Lower lobe of right lung (tissue), 2 donors: ENCODE measurements around the gene BICD2. TPM values are rescaled to one million over a fixed set of nuclear protein-coding genes. Genes with fewer than 3 reads are reported as not detected.
"Not testable (repeated sequence)": the region's sequence is repeated elsewhere in the genome, so short reads cannot be mapped to it uniquely, and the experiment has no call there.

ENCODE experiments used
- ATAC-seq, 2 donors: fragments of 200-7000 bp; cut with Tn5 transposase; one replicate each; pipeline ENCODE4 v1.9.1; 2020 to 2022; ENCODE audit warnings: mild to moderate bottlenecking in 2 of 2, moderate library complexity in 2 of 2
- DNase-seq: peaks from one replicate; pipeline ENCODE4 v3.0.0-alpha.2; 2020
- H3K27ac ChIP-seq: fragments of 200-600 bp; one replicate; pipeline ENCODE4 v1.8.0; 2022
- H3K27me3 ChIP-seq: fragments of 200-600 bp; one replicate; pipeline ENCODE4 v1.8.0; 2022; ENCODE audit warnings: low read depth
- H3K36me3 ChIP-seq: fragments of 200-600 bp; one replicate; pipeline ENCODE4 v1.8.0; 2022; ENCODE audit warnings: mild to moderate bottlenecking
- H3K4me1 ChIP-seq: fragments of 200-600 bp; one replicate; pipeline ENCODE4 v1.8.0; 2022
- H3K4me3 ChIP-seq: fragments of 200-600 bp; one replicate; pipeline ENCODE4 v1.8.0; 2022; ENCODE audit warnings: mild to moderate bottlenecking
- H3K9me3 ChIP-seq: fragments of 200-600 bp; one replicate; pipeline ENCODE4 v1.8.0; 2022
- CTCF ChIP-seq: fragments of 200-600 bp; IDR thresholded peaks from one replicate; pipeline ENCODE4 v1.8.0; 2022; ENCODE audit warnings: antibody characterized with exemption, mild to moderate bottlenecking
- intact Hi-C: fragments of 100-400 bp; cut with DNase I; formaldehyde crosslinking; loops from one replicate; pipeline ENCODE4 v1.11.0; 2022
- total RNA-seq: library from RNA; stranded (reverse); fragmentation: NEBNext Ultra II Directional; extraction: Animal tissue kit (Norgen Biotek cat#: 25700); gene quantifications from one replicate; pipeline ENCODE4 v1.2.1, GENCODE V29; 2021
- donor health status: DM: no; HTN: yes; CAD: no; lungs with severe emphysema.

BICD2 gene
- total RNA-seq, 1 donor from 2014 or later: 34.9 TPM

GRCh38 chr9:92769286-92769685 is 4.7 kb upstream of the BICD2 start:
- no peaks in the 10 kb centered on the region for H3K27me3 ChIP-seq
- no peak overlapping the region for H3K27ac ChIP-seq
- intact Hi-C loops: no loop called here
- ATAC-seq (no peak), DNase-seq (no peak)
- H3K9me3 ChIP-seq: no peaks in the 10 kb centered on the region
- TF ChIP-seq CTCF: no peak
- no peak overlapping the region for H3K4me3 ChIP-seq
- peaks cover 22% of the 10 kb centered on the region for H3K4me1 ChIP-seq
- no peaks in the 10 kb centered on the region for H3K36me3 ChIP-seq

GRCh38 chr9:92768816-92769215 is 4.2 kb upstream of the BICD2 start:
- H3K36me3 ChIP-seq, ATAC-seq, H3K27me3 ChIP-seq, intact Hi-C loops, H3K9me3 ChIP-seq, H3K4me3 ChIP-seq, H3K27ac ChIP-seq, DNase-seq: not testable (repeated sequence)
- peaks cover 22% of the 10 kb centered on the region for H3K4me1 ChIP-seq

GRCh38 chr9:92767066-92768054 is 2.7 kb upstream of the BICD2 start:
- DNase-seq (no peak), ATAC-seq (no peak)
- intact Hi-C loops: no loop called here
- Histone ChIP-seq H3K27ac (no peak overlapping the region), H3K36me3 (no peaks in the 10 kb centered on the region), H3K9me3 (no peaks in the 10 kb centered on the region), H3K4me3 (no peak overlapping the region), H3K27me3 (no peaks in the 10 kb centered on the region), H3K4me1 (peaks cover 37% of the 10 kb centered on the region)
- TF ChIP-seq CTCF: no peak

GRCh38 chr9:92764988-92765936 is 629 bp upstream of the BICD2 start:
- H3K9me3 ChIP-seq: no peaks in the 10 kb centered on the region
- intact Hi-C loops: no loop called here
- H3K36me3 ChIP-seq: no peaks in the 10 kb centered on the region
- H3K27ac ChIP-seq: peak overlapping the region; percentile 99
- TF ChIP-seq CTCF: peak; percentile 95
- H3K4me1 ChIP-seq: peaks cover 50% of the 10 kb centered on the region
- DNase-seq (peak; percentile 99), ATAC-seq (peak; percentile 98)
- H3K27me3 ChIP-seq: no peaks in the 10 kb centered on the region
- peak overlapping the region; percentile 99 for H3K4me3 ChIP-seq

GRCh38 chr9:92763721-92764380 is 782 bp downstream of the BICD2 start:
- ATAC-seq (no peak), DNase-seq (peak; percentile 68)
- peak overlapping the region; percentile 89 for H3K27ac ChIP-seq
- H3K36me3 ChIP-seq: no peaks in the 10 kb centered on the region
- no peak for TF ChIP-seq CTCF
- H3K4me3 ChIP-seq: peak overlapping the region; percentile 99
- peaks cover 55% of the 10 kb centered on the region for H3K4me1 ChIP-seq
- intact Hi-C loops: no loop called here
- no peaks in the 10 kb centered on the region for H3K9me3 ChIP-seq
- H3K27me3 ChIP-seq: no peaks in the 10 kb centered on the region
